HL-60 (cell line): Measurements from ENCODE around the gene PHF21B.

Experiments
- CTCF ChIP-seq: IDR thresholded peaks from one replicate; pipeline ENCODE4 v1.5.1; 2011; ENCODE audit warnings: low read length, control low read depth, inconsistent platforms; ENCODE audit not compliant: insufficient read depth
- GABPA ChIP-seq: IDR thresholded peaks from 2 replicates; pipeline ENCODE4 v1.6.1; 2012; ENCODE audit warnings: low read depth
- POLR2AphosphoS5 ChIP-seq: IDR thresholded peaks from 2 replicates; pipeline ENCODE4 v1.6.1; 2012; ENCODE audit warnings: low read depth
- REST ChIP-seq: IDR thresholded peaks from 2 replicates; pipeline ENCODE4 v1.6.1; 2012; ENCODE audit warnings: low read depth; ENCODE audit not compliant: insufficient replicate concordance
- SPI1 ChIP-seq: IDR thresholded peaks from 2 replicates; pipeline ENCODE4 v1.6.1; 2012; ENCODE audit warnings: low read depth, mild to moderate bottlenecking, borderline replicate concordance

GRCh38 chr22:45034821-45035220 lies 25.0 kb upstream of the PHF21B start:
- TF ChIP-seq CTCF (no peak), POLR2AphosphoS5 (no peak), REST (no peak), SPI1 (no peak), GABPA (no peak)
